ENCODE results near the gene STK39.
"Not testable (repeated sequence)": the region's sequence is repeated elsewhere in the genome, so short reads cannot be mapped to it uniquely, and the experiment has no call there.

Gene STK39

DNA sequence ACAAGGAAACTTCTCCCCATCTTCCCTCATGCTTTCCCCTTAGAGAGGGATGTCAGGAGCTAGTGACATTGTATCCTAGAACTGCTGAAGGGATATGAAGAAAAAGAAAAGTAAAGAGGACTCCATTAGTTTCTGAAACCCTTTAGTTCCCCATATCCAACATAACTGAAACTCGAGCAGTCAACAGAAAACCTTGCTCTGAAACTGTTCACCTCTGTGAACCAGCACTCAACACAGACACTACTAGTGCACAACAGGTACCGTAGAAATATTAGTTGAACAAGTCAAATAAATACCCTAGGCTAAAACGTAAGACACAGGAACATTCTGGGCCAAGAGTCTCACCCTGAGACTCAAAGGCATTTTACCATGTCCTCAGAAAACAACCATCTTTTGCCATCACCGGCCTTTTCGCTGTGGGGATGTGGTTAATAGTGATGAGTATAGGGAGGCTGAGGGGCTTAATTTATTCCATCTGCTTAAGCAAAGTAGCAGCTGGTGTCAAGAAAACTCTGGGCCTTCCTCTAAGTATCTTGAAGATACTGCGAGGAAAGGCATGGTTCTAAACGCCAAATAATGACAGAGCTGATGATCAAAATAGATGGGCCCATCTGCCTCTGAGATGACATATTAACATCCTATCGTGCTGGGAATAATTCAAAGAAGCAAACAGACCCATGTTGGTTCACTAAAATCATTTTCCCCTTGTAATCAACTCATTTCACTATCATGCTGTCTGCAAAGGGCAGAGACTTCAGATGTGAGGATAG is 156.8 kb downstream of the STK39 start:
- DNase-seq (ENCODE audit: low read depth in 2 of 2, low spot score in 1 of 2): no peak

DNA sequence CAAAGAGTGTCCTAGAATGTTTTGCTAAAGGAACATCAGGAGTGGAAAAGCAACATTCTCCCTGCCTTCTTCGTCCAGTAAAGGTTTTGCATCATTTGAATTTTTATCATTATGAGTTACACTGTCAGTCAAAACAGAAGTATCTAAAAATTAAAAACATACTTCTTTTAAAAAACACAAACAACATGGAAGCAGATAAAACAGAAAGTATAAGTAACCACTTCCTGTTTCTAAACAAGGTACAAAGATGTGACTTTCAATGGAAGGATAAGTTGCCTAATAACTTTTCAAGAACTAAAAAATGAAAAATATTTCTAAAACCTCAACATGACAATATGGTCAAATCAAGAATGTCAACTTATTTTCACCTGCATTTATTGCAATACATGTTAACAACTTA is 158.2 kb downstream of the STK39 start:
- DNase-seq (ENCODE audit: low read depth in 2 of 2, low spot score in 1 of 2): no peak

DNA sequence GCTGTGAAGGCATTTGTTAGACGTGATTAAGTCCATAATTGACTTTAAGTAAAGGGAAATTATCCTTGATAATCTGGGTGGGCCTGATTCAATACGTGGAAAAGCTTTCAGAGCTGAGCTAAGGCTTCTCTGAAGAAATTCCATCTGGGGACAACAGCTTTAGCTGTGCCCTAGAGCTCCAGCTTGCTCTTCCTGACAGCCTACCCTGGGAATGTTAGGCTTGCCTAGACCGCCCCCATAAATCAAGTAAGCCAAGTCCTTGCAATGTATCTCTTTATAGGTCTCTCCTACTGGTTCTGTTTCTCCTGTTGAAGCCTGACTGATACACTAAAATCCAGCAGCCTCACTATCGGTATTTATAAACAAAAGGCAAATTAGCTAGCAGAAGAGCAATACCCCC is 160.0 kb downstream of the STK39 start:
- DNase-seq (ENCODE audit: low read depth in 2 of 2, low spot score in 1 of 2): no peak

GRCh38 chr2:168086851-168087250 is 160.5 kb downstream of the STK39 start:
- no peak for DNase-seq (ENCODE audit: low read depth in 2 of 2, low spot score in 1 of 2)

DNA sequence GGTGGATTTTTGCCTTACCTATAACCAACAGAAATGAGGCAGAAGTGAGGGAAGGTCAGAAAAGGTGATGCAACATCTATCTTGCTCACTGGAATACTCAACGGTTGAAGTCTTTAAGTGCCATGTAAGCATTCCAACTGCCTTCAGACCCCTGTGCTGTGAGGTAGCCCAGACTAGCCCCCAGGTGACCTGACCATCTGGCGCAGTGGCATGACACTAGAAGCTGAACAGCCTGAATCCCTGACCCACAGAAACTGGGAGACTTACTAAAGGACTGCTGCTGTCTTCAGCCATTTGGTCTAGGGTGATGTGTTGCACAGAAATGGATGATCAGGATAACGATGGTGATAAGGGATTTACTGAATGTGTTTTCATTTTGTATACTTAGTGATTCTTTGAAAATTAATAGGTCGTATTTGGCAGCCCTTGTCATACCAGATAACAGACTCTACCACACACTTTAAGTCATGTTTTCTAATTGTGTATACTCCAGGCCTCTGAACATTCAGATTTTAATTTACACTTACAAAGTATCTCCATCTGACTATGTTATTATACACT is 161.5 kb downstream of the STK39 start:
- no peak for DNase-seq (ENCODE audit: low read depth in 2 of 2, low spot score in 1 of 2)

DNA sequence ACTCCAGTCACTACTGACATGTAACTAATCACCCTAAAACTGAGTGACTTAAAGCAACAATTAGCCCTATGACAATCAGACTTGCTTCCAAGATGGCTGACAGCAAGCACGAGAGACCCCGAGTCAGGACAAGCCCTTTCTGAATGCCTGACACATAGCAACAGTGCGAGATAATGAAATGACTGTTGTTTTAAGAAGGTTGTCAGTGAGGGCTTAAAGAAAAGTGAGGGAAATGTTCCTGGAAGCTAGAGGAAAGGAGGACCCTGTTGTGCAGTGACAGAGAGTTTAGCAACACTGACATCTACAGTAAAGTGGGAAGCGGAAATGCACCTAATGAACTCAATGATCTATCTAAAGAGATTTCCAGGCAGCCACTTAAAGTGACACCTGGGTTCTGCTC is 163.1 kb downstream of the STK39 start:
- DNase-seq (ENCODE audit: low read depth in 2 of 2, low spot score in 1 of 2): no peak

GRCh38 chr2:168081452-168081851 is 165.9 kb downstream of the STK39 start:
- not testable (repeated sequence) for DNase-seq (ENCODE audit: low read depth in 2 of 2, low spot score in 1 of 2)

GRCh38 chr2:168079236-168079635 is 168.2 kb downstream of the STK39 start:
- DNase-seq (ENCODE audit: low read depth in 2 of 2, low spot score in 1 of 2): no peak

GRCh38 chr2:168076731-168077130 is 170.7 kb downstream of the STK39 start:
- no peak for DNase-seq (ENCODE audit: low read depth in 2 of 2, low spot score in 1 of 2)

GRCh38 chr2:168075446-168075845 is 171.9 kb downstream of the STK39 start:
- DNase-seq (ENCODE audit: low read depth in 2 of 2, low spot score in 1 of 2): no peak

- DNase-seq (ENCODE audit: low read depth in 2 of 2, low spot score in 1 of 2): no peak
Measured at GRCh38 chr2:168072626-168073303, 174.6 kb downstream of the STK39 start.

GRCh38 chr2:168064011-168064998 is 183.1 kb downstream of the STK39 start:
- DNase-seq (ENCODE audit: low read depth in 2 of 2, low spot score in 1 of 2): no peak

GRCh38 chr2:168062936-168063335 is 184.5 kb downstream of the STK39 start:
- no peak for DNase-seq (ENCODE audit: low read depth in 2 of 2, low spot score in 1 of 2)

DNA sequence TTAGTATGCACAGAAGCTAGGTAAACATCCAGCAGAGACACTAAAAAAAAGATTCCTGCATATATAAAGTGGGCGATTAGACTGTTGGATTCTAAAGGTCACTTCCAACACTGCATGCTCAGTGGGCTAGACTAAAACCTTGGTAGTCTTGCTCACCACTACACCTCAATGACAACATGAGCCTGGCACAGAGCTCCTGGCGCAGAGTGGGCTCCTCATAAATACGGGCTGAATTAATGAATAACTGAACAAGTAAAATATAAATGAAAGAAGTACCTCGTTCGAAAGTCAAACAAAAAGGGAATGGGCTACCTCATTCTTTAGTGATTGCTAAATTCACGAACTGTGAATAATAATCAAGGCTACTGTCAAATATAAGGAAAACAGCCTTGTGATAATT is 185.3 kb downstream of the STK39 start:
- no peak for DNase-seq (ENCODE audit: low read depth in 2 of 2, low spot score in 1 of 2)

DNA sequence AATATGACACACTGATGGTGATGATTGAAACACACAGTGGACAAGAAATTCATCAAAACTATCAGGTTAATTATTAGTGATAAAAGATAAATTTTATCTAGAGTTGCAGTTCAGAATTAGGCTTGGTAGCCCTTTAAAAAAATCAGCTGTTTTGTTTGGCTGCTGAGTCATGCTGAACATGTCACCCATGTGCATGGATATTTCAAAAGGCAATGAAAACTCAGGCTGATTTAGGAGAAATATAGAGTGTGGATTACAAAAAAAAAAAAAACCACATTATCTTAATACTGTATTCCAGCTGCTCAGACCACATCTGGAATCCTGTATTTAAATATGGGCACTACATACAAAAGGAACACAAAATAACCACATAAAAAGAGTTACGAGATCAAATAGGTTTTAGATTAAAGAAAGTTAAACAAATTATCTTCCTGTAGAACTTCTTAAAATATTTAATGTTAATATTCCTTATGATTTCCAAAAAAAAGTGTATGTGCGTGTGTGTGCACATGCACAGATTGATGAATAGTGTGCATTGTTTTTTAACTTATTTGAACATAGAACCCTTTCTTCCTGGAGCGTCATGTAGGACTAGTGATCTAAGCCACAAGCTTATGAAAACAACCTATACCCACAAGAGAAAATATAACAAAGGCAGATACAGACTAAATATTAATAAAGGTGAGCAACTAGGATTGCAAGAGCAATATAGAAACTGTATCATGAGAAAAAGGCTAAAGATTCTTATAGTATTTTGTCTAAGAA is 186.2 kb downstream of the STK39 start:
- DNase-seq (ENCODE audit: low read depth in 2 of 2, low spot score in 1 of 2): no peak

DNA sequence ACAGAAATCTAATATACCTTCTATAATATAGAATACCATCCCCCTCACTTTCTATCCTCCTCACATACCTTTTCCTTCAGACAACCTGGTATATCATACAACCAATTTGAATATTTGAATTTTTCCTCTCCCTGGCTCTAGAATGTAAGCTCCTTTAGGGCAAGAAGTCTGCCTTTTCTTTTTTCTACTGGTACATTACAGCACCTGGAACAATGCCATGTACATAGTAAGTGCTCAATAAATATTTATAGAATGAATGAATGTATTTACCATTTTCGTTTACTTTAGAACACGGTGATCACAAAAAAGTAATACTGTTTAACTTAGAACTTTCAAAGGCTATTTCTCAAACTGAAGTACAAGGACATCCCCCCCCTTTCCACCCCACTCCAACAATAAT is 187.6 kb downstream of the STK39 start:
- DNase-seq (ENCODE audit: low read depth in 2 of 2, low spot score in 1 of 2): no peak

- DNase-seq (ENCODE audit: low read depth in 2 of 2, low spot score in 1 of 2): no peak
Measured at GRCh38 chr2:168058675-168059074, 188.7 kb downstream of the STK39 start.

DNA sequence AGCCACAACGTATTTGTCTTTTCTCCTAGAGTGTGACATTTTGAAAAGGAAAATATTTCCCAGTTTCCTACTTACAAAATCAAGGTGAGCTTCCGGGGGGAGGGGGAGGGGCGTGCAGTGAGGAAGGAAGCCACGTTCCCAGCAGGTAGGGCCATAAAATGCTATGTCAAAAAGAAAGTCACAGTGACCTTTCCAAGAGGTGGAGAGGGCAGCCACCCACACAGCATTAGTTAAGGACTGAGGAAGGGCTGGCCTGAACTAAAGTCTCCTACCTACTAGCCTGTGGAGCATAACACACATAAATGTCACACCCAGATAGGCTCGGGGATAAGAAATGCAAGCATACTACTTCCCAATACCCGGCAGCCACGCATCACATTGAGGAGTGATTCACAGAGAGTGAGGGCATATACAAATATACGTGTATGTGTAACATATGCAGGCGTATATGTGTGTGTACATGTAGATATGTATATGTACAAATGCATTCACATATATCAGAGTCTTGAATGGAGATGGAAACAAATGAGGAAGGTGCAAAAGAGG is 191.1 kb downstream of the STK39 start:
- no peak for DNase-seq (ENCODE audit: low read depth in 2 of 2, low spot score in 1 of 2)

DNA sequence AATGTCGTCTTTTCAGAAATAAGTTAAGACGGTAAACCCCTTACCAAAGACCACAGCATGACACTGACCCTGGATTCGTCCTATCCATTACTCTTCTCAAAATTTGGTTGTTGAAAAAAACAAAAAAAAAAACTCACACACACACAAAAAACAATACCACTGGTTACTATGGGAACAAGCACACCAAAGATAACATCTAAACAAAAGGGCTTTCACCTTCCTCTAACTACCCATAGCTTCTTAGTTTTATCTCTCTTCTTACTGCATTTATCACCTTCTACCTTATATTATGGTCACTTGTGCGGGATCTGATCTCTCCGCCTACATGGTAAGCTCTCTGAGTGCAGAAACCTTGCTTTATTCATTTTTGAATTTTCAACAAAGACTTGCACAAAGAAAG is 192.7 kb downstream of the STK39 start:
- no peak for DNase-seq (ENCODE audit: low read depth in 2 of 2, low spot score in 1 of 2)

DNA sequence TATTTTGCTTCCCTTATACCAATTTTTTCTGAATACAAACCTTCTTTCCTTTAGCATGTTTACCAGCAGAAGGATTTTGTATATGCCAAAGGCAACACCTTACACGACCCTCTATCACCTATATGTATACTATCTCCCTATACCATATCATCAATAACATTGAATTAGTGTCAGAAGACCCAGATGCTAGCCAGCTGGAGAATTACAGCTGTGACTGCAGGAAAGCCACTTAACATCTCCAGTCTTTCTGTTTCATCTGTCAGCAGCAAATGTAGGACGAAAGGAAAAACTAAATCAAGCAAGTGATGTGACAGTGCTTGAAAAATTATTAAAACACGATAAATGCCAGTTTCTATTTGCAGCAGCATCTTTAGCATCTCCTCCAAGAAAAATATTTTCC is 193.7 kb downstream of the STK39 start:
- no peak for DNase-seq (ENCODE audit: low read depth in 2 of 2, low spot score in 1 of 2)
